Hepatocyte (in vitro differentiated cells): ENCODE measurements around the gene NKX2-2. TPM values are rescaled to one million over a fixed set of nuclear protein-coding genes. Genes with fewer than 3 reads are reported as not detected.

ENCODE experiments used
- DNase-seq: peaks from one replicate; pipeline ENCODE4 v3.0.0-alpha.2; 2016; ENCODE audit warnings: low spot score
- H2AFZ ChIP-seq: fragments of 200-600 bp; sonication (generic); 2 replicates; pipeline ENCODE4 v1.6.0; 2016; ENCODE audit warnings: antibody characterized with exemption, mild to moderate bottlenecking
- H3K27ac ChIP-seq: fragments of 200-600 bp; sonication (generic); 2 replicates; pipeline ENCODE4 v1.5.1; 2016; ENCODE audit warnings: mild to moderate bottlenecking
- H3K27me3 ChIP-seq: fragments of 200-600 bp; sonication (generic); 2 replicates; pipeline ENCODE4 v1.6.1; 2016
- H3K36me3 ChIP-seq: fragments of 200-600 bp; sonication (generic); replicated peaks from 2 replicates; pipeline ENCODE4 v1.5.1; 2016; ENCODE audit warnings: low read depth; ENCODE audit not compliant: insufficient read depth
- H3K4me1 ChIP-seq: fragments of 200-600 bp; sonication (generic); 2 replicates; pipeline ENCODE4 v1.5.1; 2016; ENCODE audit warnings: mild to moderate bottlenecking, moderate library complexity; ENCODE audit not compliant: insufficient read depth
- H3K4me2 ChIP-seq: fragments of 200-600 bp; sonication (generic); 2 replicates; pipeline ENCODE4 v1.6.0; 2016
- H3K4me3 ChIP-seq: fragments of 200-600 bp; sonication (generic); 2 replicates; pipeline ENCODE4 v1.5.1; 2016; ENCODE audit warnings: mild to moderate bottlenecking
- H3K79me2 ChIP-seq: fragments of 200-600 bp; sonication (generic); 2 replicates; pipeline ENCODE4 v1.6.0; 2017; ENCODE audit warnings: mild to moderate bottlenecking
- H3K9me2 ChIP-seq: fragments of 200-600 bp; sonication (generic); replicated peaks from 2 replicates; pipeline ENCODE4 v1.6.0; 2017; ENCODE audit warnings: mild to moderate bottlenecking; ENCODE audit not compliant: insufficient read depth
- H3K9me3 ChIP-seq: fragments of 200-600 bp; sonication (generic); 2 replicates; pipeline ENCODE4 v1.5.1; 2016; ENCODE audit warnings: low read depth, mild to moderate bottlenecking
- H4K20me1 ChIP-seq: fragments of 200-600 bp; sonication (generic); 2 replicates; pipeline ENCODE4 v1.6.0; 2016; ENCODE audit warnings: mild to moderate bottlenecking; ENCODE audit not compliant: insufficient read depth, poor library complexity, severe bottlenecking
- CTCF ChIP-seq: fragments of 200-600 bp; sonication (generic); IDR thresholded peaks from 2 replicates; pipeline ENCODE4 v1.5.1; 2016; ENCODE audit warnings: antibody characterized with exemption, mild to moderate bottlenecking; ENCODE audit not compliant: poor library complexity
- EZH2 ChIP-seq: fragments of 200-600 bp; sonication (generic); IDR thresholded peaks from 2 replicates; pipeline ENCODE4 v1.6.1; 2016; ENCODE audit warnings: antibody characterized with exemption, mild to moderate bottlenecking, borderline replicate concordance
- EZH2phosphoT487 ChIP-seq: fragments of 200-600 bp; sonication (generic); IDR thresholded peaks from one replicate; pipeline ENCODE4 v1.6.1; 2018; ENCODE audit warnings: antibody characterized with exemption, mild to moderate bottlenecking, low read depth, moderate library complexity; ENCODE audit not compliant: unreplicated experiment, severe bottlenecking
- WGBS: methylation state at CpG from one replicate; pipeline ENCODE4 v1.1.6; 2016; ENCODE audit warnings: low lambda C conversion rate; ENCODE audit errors: missing lambda C conversion rate; 5-methylcytosine and 5-hydroxymethylcytosine counted together
- polyA plus RNA-seq: library from polyadenylated mRNA; unstranded; fragments of >200 nt; fragmentation: Nextera tagmentation; extraction: Ambion mirVana; gene quantifications from 2 replicates; pipeline ENCODE4 v1.2.1, GENCODE V29; 2016
- total RNA-seq: library from RNA; depleted of rRNA; stranded (reverse); fragments of >200 nt; gene quantifications from 2 replicates; pipeline ENCODE4 v1.2.3, GENCODE V29; 2014

Gene NKX2-2
- total and polyA plus RNA-seq, 2 experiments from 2014 or later = 0.33 TPM; not detected in 1

- no peak overlapping the region for H2AFZ ChIP-seq
- H3K9me3 ChIP-seq = no peaks in the 10 kb centered on the region
- H3K27me3 ChIP-seq = peaks cover 99% of the 10 kb centered on the region
- H3K4me2 ChIP-seq = peak overlapping the region; percentile 11
- no peaks in the 10 kb centered on the region for H3K79me2 ChIP-seq
- TF ChIP-seq EZH2phosphoT487 (peak; percentile 73), CTCF (no peak), EZH2 (peak; percentile 85)
- no peak for DNase-seq
- no peaks in the 10 kb centered on the region for H3K36me3 ChIP-seq
- no peaks in the 10 kb centered on the region for H4K20me1 ChIP-seq
- H3K9me2 ChIP-seq = no peaks in the 10 kb centered on the region
- WGBS = 4% methylated on average over 32 of the region's 32 CpGs
- no peak overlapping the region for H3K4me3 ChIP-seq
- no peak overlapping the region for H3K27ac ChIP-seq
- peaks cover 17% of the 10 kb centered on the region for H3K4me1 ChIP-seq
These were observed 3.1 kb upstream of the NKX2-2 start for GRCh38 chr20:21516861-21517565.

GRCh38 chr20:21516180-21516567 lies 2.3 kb upstream of the NKX2-2 start:
- no peaks in the 10 kb centered on the region for H3K79me2 ChIP-seq
- H3K4me2 ChIP-seq = no peak overlapping the region
- WGBS = under 1% methylated on average over 20 of the region's 20 CpGs
- DNase-seq = no peak
- H3K27me3 ChIP-seq = peaks cover 99% of the 10 kb centered on the region
- no peak overlapping the region for H3K27ac ChIP-seq
- no peaks in the 10 kb centered on the region for H4K20me1 ChIP-seq
- TF ChIP-seq EZH2 (peak; percentile 23), EZH2phosphoT487 (peak; percentile 94), CTCF (no peak)
- no peaks in the 10 kb centered on the region for H3K36me3 ChIP-seq
- H2AFZ ChIP-seq = peak overlapping the region; percentile 15
- H3K9me3 ChIP-seq = no peaks in the 10 kb centered on the region
- peaks cover 22% of the 10 kb centered on the region for H3K4me1 ChIP-seq
- no peaks in the 10 kb centered on the region for H3K9me2 ChIP-seq
- no peak overlapping the region for H3K4me3 ChIP-seq

- Histone ChIP-seq H4K20me1 (no peaks in the 10 kb centered on the region), H3K79me2 (no peaks in the 10 kb centered on the region), H3K4me3 (no peak overlapping the region), H3K9me2 (no peaks in the 10 kb centered on the region), H3K9me3 (no peaks in the 10 kb centered on the region), H3K27me3 (peaks cover 99% of the 10 kb centered on the region), H3K4me2 (no peak overlapping the region), H3K27ac (no peak overlapping the region), H3K4me1 (peaks cover 22% of the 10 kb centered on the region), H2AFZ (peak overlapping the region; percentile 15), H3K36me3 (no peaks in the 10 kb centered on the region)
- TF ChIP-seq EZH2phosphoT487 (peak; percentile 68), EZH2 (peak; percentile 88), CTCF (no peak)
- 2% methylated on average over 42 of the region's 61 CpGs for WGBS
- no peak for DNase-seq
These were observed 1.7 kb upstream of the NKX2-2 start for GRCh38 chr20:21515300-21516179.
